Aorta (tissue), 5 donors: ENCODE results near the gene E2F4. TPM values are rescaled to one million over a fixed set of nuclear protein-coding genes. Genes with fewer than 3 reads are reported as not detected.

Experiments
- ATAC-seq: fragments of 200-7000 bp; cut with Tn5 transposase; one replicate; pipeline ENCODE4 v1.9.1; 2022; ENCODE audit warnings: moderate library complexity; ENCODE audit not compliant: low FRiP score
- DNase-seq, 2 donors: peaks; one replicate each; pipeline ENCODE4 v3.0.0-alpha.2; 2020
- H3K27ac ChIP-seq, 2 donors: one replicate each; pipeline ENCODE4 v1.5.1; 2013; ENCODE audit warnings: low read length in 2 of 2, mild to moderate bottlenecking in 2 of 2, moderate library complexity in 2 of 2, control low read depth in 1 of 2, inconsistent platforms in 1 of 2, low read depth in 1 of 2
- H3K27me3 ChIP-seq, 2 donors: one replicate each; pipeline ENCODE4 v1.6.1; 2013; ENCODE audit warnings: control low read depth in 1 of 2, low read length in 1 of 2, mild to moderate bottlenecking in 1 of 2, moderate library complexity in 1 of 2; ENCODE audit not compliant: insufficient read depth in 2 of 2, control insufficient read depth in 1 of 2
- H3K36me3 ChIP-seq, 2 donors: one replicate each; pipeline ENCODE4 v1.6.1; 2013; ENCODE audit warnings: control low read depth in 1 of 2, low read length in 1 of 2, mild to moderate bottlenecking in 1 of 2; ENCODE audit not compliant: insufficient read depth in 2 of 2, control insufficient read depth in 1 of 2
- H3K4me1 ChIP-seq, 2 donors: one replicate each; pipeline ENCODE4 v1.6.1; 2013; ENCODE audit warnings: low read length in 2 of 2, control low read depth in 1 of 2, mild to moderate bottlenecking in 1 of 2, moderate library complexity in 1 of 2; ENCODE audit not compliant: insufficient read depth in 2 of 2, control insufficient read depth in 1 of 2
- H3K4me3 ChIP-seq, 2 donors: one replicate each; pipeline ENCODE4 v1.5.1; 2013; ENCODE audit warnings: low read length in 2 of 2, control low read depth in 1 of 2, mild to moderate bottlenecking in 1 of 2
- H3K9me3 ChIP-seq: one replicate; pipeline ENCODE4 v1.6.1; 2013; ENCODE audit warnings: mild to moderate bottlenecking, low read length; ENCODE audit not compliant: control insufficient read depth
- WGBS, 2 donors: extraction: QIAGEN DNeasy Blood & Tissue Kit; methylation state at CpG; one replicate each; pipeline ENCODE4 v1.1.7; 2013; 5-methylcytosine and 5-hydroxymethylcytosine counted together
- intact Hi-C, 2 donors: fragments of 100-400 bp; cut with DNase I; formaldehyde crosslinking; loops; one replicate each; pipeline versions ENCODE4 v1.14.2 to v1.15.0; 2022
- polyA plus RNA-seq, 2 donors: library from polyadenylated mRNA; stranded (reverse); fragments of 200-250 nt; gene quantifications; one replicate each; pipeline ENCODE4 v1.2.3, GENCODE V29; 2013
- total RNA-seq, 2 donors: library from RNA; stranded (reverse); fragmentation: NEBNext Ultra II Directional; extraction: Animal tissue kit (Norgen Biotek cat#: 25700); gene quantifications; one replicate each; pipeline ENCODE4 v1.2.1, GENCODE V29; 2021
- donor health status: healthy with polysubstance abuse.
- donor health status: Bipolar disorder and iron deficiency.
- donor health status: DM: no; HTN: no; CAD: no.
- donor health status: DM: no; HTN: no; CAD: no.
- donor health status: DM: yes; HTN: yes; CAD: no.

E2F4 gene
- total and polyA plus RNA-seq, 4 donors = 27.9 to 58.1 (median 52.2) TPM

DNA sequence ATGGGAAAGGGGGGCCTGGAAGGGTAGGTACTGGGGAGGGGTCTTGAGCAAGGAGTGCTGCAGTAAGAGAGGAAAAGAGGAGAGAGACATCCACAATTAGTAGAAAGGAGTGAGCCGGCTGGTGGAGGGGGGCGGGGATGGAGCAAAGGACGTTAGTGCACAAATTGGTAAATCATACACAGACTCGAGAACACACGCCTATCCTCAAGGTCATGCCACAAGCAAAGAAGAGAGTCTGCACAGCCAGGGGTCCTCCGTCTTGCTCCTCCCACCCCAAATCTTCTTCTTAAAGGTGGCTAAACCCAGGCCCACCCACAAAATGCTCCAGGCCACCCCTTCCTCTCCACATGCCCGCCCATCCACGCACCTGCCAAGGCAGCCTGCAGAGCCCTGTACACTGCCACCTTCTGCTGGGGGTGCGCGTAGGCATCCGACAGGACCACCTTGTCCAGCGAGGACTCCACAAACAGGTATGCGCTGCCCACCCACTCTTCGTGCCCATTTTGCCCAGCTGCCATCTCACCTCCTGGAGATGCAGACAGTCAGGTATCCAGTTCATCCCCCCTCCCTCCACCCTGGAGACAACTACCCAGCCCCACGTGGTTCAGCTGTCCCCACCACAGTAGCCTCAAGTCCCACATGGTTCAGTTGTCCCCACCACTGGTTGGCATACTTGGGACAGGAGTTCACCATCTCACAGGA, 35.7 kb upstream of the E2F4 start:
- Histone ChIP-seq H3K4me3 (no peak overlapping the region), H3K9me3 (no peaks in the 10 kb centered on the region), H3K36me3 (no peaks in the 10 kb centered on the region), H3K4me1 (no peaks in the 10 kb centered on the region), H3K27ac (no peak overlapping the region), H3K27me3 (no peaks in the 10 kb centered on the region)
- 75 to 76% methylated on average over 15 of the region's 15 CpGs for WGBS, 2 donors
- DNase-seq (peak in 1 of 2 donors; percentile 36), ATAC-seq (no peak)
- intact Hi-C loops = loop anchor here in 1 of 2 donors (5.0 to 10.0 kb wide), 2 partner anchors 139 to 261 kb away; no protein-coding TSS in a partner anchor

GRCh38 chr16:67157106-67157748, 34.7 kb upstream of the E2F4 start:
- WGBS, 2 donors = 77 to 78% methylated on average over 7 of the region's 7 CpGs
- ATAC-seq (no peak), DNase-seq (no peak)
- H3K9me3 ChIP-seq = no peaks in the 10 kb centered on the region
- intact Hi-C loops = loop anchor here in 1 of 2 donors (5.0 to 10.0 kb wide), 2 partner anchors 140 to 262 kb away; no protein-coding TSS in a partner anchor
- no peaks in the 10 kb centered on the region for H3K36me3 ChIP-seq
- no peak overlapping the region for H3K27ac ChIP-seq
- no peaks in the 10 kb centered on the region for H3K27me3 ChIP-seq
- no peaks in the 10 kb centered on the region for H3K4me1 ChIP-seq
- H3K4me3 ChIP-seq = no peak overlapping the region

- Histone ChIP-seq H3K27ac (no peak overlapping the region), H3K4me1 (no peaks in the 10 kb centered on the region), H3K27me3 (no peaks in the 10 kb centered on the region), H3K9me3 (no peaks in the 10 kb centered on the region), H3K4me3 (no peak overlapping the region), H3K36me3 (no peaks in the 10 kb centered on the region)
- ATAC-seq (no peak), DNase-seq (peak in 1 of 2 donors; percentile 25)
- WGBS, 2 donors = 91 to 92% methylated on average over 7 of the region's 7 CpGs
- intact Hi-C loops = loop anchor here in 1 of 2 donors (2.0 to 10.0 kb wide), 3 partner anchors 27 to 263 kb away; no protein-coding TSS in a partner anchor
Measured at GRCh38 chr16:67157892-67158635, 33.9 kb upstream of the E2F4 start.

DNA sequence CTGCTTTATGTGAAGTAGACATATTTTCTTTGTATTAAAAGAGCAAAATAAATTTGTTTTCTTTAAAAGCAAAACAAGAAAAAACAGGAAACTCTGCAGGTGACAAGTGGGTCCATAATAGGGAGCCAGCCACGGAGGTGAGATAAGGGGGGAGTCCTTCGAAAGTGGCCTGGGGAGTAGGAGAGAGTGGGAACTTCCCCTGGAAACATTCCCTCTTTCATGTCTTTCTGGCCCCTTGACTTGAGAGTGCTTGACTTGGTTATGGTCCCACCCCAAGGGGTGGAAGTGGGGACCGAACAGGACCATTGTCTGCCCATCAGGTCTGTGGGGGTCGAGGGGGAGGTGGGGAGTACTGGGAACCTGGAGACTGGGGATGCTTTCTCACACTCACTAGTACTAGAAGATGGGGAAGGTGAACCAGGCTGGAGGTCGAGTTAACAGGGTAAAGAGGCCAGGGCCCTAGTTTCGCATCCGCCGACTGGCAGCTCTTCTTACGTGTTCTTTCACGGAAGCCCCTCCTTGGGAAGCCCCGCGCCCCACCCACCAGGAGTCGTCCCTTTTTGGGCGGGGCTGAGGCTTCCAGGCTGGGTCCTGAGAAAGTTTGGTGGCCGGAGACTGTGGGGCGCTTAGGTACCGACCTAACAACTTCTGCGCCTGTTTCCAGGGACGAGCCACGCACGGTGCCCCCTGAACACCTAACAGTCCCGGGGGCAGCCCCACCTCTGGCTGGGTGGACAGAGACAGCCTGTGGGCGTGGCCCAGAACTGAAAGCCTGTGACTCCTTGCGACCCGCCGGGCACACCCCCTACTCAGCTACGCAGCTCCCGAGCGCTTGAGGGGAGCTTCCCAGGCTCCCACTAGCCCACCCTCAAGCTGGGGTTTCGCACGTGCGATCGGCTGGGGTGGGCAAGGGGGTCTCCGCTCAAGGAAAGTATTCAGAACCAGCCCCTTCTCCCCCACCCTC, 33.0 kb upstream of the E2F4 start:
- ATAC-seq (no peak), DNase-seq (peak; percentile 80 to 86)
- H3K9me3 ChIP-seq = no peaks in the 10 kb centered on the region
- H3K4me1 ChIP-seq = no peaks in the 10 kb centered on the region
- no peak overlapping the region for H3K27ac ChIP-seq
- H3K4me3 ChIP-seq = peak overlapping the region; percentile 68 to 93
- H3K27me3 ChIP-seq = no peaks in the 10 kb centered on the region
- no peaks in the 10 kb centered on the region for H3K36me3 ChIP-seq
- intact Hi-C loops = loop anchor here in 1 of 2 donors (2.0 to 10.0 kb wide), 3 partner anchors 26 to 264 kb away; no protein-coding TSS in a partner anchor
- WGBS, 2 donors = 6 to 8% methylated on average over 34 of the region's 34 CpGs

DNA sequence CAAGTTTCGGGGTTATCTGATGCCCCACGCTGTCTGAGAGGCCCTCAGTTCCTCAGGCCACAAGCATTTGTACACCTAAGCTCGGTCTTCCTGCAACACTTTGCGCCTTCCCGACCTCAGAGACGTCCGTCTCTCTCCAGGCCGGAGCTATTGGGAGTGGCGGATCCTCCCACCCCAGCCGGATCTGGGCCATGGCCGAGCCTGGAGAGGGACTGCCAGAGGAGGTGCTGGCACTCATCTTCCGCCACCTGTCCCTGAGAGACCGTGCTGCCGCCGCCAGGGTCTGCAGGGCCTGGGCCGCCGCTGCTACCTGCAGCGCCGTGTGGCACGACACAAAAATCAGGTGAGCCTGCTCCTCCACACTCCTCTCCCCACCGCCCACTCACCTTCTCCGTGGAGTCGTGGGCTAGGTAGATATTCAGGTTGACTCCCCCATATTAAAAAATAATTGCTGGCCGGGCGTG, 30.3 kb upstream of the E2F4 start:
- ATAC-seq (no peak), DNase-seq (no peak)
- Histone ChIP-seq H3K4me1 (no peaks in the 10 kb centered on the region), H3K36me3 (no peaks in the 10 kb centered on the region), H3K9me3 (no peaks in the 10 kb centered on the region), H3K27ac (no peak overlapping the region), H3K27me3 (no peaks in the 10 kb centered on the region), H3K4me3 (no peak overlapping the region)
- intact Hi-C loops = no loop called here
- 48 to 54% methylated on average over 25 of the region's 25 CpGs for WGBS, 2 donors

DNA sequence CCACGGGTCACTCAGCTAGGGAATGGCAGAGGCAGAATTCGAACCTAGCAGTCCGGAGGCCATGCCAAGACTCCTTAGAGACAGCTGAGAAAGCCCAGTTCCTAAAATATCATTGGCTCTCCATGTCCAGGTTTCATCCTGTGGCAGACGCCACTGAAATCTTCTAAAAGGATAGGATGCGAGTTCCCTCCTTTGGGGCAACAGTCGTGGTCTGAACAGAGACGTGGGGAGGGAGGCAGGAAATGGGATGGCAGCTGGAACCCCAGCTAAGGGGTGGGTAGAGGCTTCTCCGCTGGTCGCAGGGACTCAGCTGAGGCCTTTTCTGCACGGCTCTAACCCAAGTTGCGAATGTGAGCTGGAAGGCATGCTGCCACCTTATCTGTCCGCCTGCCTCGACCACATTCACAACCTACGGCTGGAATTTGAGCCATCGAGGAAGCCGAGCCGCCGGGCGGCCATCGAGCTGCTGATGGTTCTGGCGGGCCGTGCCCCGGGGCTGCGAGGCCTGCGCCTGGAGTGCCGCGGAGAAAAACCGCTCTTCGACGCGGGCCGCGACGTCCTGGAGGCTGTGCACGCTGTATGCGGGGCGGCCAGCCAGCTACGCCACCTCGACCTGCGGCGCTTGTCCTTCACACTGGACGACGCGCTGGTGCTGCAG, 29.3 kb upstream of the E2F4 start:
- ATAC-seq (no peak), DNase-seq (no peak)
- H3K27me3 ChIP-seq = no peaks in the 10 kb centered on the region
- no peak overlapping the region for H3K27ac ChIP-seq
- no peaks in the 10 kb centered on the region for H3K9me3 ChIP-seq
- no peak overlapping the region for H3K4me3 ChIP-seq
- no peaks in the 10 kb centered on the region for H3K4me1 ChIP-seq
- WGBS, 2 donors = 10 to 11% methylated on average over 44 of the region's 44 CpGs
- intact Hi-C loops = no loop called here
- H3K36me3 ChIP-seq = no peaks in the 10 kb centered on the region

DNA sequence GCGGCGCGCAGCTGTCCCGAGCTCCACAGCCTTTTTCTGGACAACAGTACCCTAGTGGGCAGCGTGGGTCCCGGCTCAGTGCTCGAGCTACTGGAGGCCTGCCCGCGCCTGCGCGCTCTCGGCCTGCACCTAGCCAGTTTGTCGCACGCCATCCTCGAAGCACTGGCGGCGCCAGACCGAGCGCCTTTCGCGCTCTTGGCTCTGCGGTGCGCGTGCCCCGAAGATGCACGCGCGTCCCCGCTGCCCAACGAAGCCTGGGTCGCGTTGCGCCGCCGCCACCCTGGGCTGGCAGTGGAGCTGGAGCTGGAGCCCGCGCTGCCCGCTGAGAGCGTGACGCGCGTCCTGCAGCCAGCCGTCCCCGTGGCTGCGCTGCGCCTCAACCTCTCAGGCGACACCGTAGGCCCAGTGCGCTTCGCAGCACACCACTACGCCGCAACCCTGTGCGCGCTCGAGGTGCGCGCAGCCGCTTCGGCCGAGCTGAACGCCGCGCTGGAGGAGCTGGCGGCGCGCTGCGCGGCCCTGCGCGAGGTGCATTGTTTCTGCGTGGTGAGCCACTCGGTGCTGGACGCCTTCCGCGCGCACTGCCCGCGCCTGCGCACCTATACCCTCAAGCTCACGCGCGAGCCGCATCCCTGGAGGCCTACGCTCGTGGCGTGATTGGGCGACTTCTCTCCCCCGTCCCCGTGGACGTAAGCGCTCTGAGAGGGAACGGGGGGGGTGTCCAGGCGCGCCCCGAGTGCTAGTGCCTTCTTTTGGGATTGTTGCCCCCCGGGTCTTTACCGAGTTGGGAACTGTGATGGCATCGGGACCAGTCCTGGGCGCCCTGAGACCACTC, 28.6 kb upstream of the E2F4 start:
- DNase-seq (peak; percentile 78 to 87), ATAC-seq (peak; percentile 42)
- Histone ChIP-seq H3K9me3 (no peaks in the 10 kb centered on the region), H3K27ac (peak overlapping the region in 1 of 2 donors; percentile 22), H3K36me3 (no peaks in the 10 kb centered on the region), H3K4me1 (no peaks in the 10 kb centered on the region), H3K4me3 (peak overlapping the region in 1 of 2 donors; percentile 18), H3K27me3 (no peaks in the 10 kb centered on the region)
- WGBS, 2 donors = 1% methylated on average over 89 to 99 of the region's 99 CpGs
- intact Hi-C loops = no loop called here
